ENCODE data around the gene METAP2.
A peak's percentile ranks its signal among the peaks of the same experiment; 100 is the strongest.
"Not testable (repeated sequence)": the region's sequence is repeated elsewhere in the genome, so short reads cannot be mapped to it uniquely, and the experiment has no call there.

METAP2 gene

GRCh38 chr12:95473884-95474659 is at the start of gene METAP2:
METAP2 (plus strand) TSS chr12:95474152; CDS start chr12:95474180, 28 bp downstream.
- peak; percentile 91 for DNase-seq

DNA sequence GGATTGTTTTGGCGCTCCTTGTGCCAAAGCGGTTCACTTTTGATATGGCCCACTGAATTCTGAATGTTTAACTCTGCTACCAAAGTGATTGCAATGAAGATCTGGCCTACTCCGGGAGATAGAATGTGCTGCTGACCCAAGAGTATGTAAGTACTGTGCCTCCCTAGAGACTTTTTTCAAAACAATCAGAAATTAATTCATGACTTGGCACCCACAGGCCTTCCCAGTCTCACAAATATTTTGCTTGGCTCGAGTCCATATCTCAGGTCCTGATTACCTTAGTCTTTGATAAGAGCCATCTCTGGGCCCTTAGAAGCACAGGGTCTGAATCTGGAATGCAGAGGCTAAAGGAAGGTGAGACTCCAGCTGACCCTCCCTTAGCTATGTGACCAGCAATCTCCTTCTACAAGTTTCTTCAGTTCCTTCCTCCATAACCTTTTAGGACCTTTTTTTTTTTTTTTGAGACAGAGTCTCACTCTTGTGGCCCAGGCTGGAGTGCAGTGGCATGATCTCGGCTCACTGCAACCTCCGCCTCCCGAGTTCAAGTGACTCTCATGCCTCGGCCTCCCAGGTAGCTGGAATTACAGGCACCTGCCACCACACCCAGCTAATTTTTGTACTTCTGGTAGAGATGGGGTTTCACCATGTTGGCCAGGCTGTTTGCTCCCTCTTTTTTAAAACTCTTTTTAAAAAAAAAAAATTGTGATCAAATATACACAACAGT is 49.5 kb upstream of the METAP2 start:
- no peak for DNase-seq

DNA sequence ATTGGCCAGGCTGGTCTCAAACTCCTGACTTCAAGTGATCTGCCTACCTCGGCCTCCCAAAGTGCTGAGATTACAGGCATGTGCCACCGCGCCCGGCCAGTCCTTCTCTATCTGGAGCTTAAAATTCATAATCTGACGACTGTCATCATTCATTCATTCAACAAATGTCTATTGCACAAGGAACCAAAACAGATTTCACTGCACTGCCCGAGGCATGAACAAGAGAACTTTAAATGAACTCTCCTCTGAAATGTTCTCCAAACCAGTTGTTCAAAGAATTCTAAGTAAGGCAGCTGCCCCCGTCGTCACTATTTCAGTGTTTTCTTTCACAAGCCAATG is 44.8 kb upstream of the METAP2 start:
- no peak for DNase-seq

- DNase-seq: no peak
These were observed 42.8 kb upstream of the METAP2 start for GRCh38 chr12:95431120-95431519.

- no peak for DNase-seq
These were observed 38.6 kb upstream of the METAP2 start for GRCh38 chr12:95435355-95435754.

GRCh38 chr12:95437565-95437964 is 36.4 kb upstream of the METAP2 start:
- DNase-seq: no peak

GRCh38 chr12:95439461-95440230 is 34.3 kb upstream of the METAP2 start:
- DNase-seq: no peak

- no peak for DNase-seq
These were observed 33.6 kb upstream of the METAP2 start for GRCh38 chr12:95440401-95440800.

- DNase-seq: no peak
These were observed 30.5 kb upstream of the METAP2 start for GRCh38 chr12:95443459-95443858.

DNA sequence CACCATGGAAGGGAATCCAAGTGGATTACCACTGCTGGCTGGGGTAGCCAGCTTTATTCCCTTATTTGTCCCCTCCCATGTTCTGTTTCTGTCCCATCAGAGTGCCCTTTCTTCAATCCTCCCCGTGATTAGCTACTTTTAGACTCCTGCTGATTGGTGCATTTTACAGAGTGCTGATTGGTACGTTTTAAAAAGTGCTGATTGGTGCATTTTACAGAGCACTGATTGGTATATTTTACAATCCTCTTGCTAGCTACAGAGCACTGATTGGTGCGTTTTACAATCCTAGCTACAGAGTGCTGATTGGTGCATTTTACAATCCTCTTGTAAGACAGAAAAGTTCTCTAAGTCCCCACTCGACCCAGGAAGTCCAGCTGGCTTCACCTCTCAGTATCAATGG is 28.9 kb upstream of the METAP2 start:
- DNase-seq: not testable (repeated sequence)

DNA sequence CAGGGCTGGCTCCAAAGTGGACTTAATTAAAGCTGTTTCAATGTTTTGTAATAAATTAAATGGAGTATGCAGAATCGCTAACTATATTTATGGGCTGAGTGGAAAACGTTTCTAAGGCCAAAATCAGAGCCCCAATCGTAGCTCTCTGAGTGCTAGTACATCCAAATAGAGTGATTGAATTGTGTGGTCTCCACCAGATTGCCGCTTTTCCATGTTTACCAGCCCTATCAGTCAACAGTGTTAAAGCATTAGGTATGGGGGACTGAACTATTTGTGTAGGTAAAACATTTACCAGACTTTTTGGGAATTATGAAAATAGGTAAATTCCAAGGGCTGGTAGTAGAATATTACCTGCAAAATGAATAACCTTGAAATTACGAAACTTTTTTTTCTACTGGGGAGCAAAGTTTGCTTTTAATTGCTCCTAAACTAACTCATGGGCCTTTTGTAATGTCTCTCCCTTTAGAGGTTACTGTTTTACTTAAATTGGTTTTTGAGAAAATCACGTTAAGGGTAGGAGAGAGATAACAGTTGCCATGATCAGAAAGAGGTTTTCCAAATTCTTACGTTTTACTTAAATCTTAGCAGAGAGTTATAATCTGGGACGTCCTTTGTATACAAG is 28.0 kb upstream of the METAP2 start:
- DNase-seq: no peak

- DNase-seq: no peak
These were observed 27.4 kb upstream of the METAP2 start for GRCh38 chr12:95446506-95446900.

DNA sequence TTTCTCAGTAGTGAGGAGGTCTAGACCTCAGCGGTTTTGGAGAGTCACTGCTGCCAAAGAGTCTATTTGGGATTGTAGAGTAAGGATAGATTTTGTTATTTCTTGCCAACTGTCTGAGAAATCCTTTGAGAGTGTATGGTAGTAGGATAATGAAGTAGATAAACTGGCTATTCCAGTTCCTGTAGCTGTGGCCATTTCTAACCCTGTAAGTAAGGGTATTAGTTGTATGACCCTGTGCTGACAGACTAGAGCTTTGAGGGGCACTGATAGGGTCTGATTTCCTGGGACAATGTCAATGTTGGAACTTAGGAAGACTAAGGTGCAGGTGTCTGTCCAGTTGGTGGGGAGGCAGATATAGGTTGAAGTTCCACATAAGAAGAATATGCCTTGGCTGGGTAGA is 24.3 kb upstream of the METAP2 start:
- not testable (repeated sequence) for DNase-seq

GRCh38 chr12:95452501-95452900 is 21.5 kb upstream of the METAP2 start:
- DNase-seq: not testable (repeated sequence)

- DNase-seq: not testable (repeated sequence)
These were observed 20.1 kb upstream of the METAP2 start for GRCh38 chr12:95453881-95454280.

GRCh38 chr12:95454780-95455215 is 19.2 kb upstream of the METAP2 start:
- not testable (repeated sequence) for DNase-seq

GRCh38 chr12:95457605-95458004 is 16.3 kb upstream of the METAP2 start:
- not testable (repeated sequence) for DNase-seq

DNA sequence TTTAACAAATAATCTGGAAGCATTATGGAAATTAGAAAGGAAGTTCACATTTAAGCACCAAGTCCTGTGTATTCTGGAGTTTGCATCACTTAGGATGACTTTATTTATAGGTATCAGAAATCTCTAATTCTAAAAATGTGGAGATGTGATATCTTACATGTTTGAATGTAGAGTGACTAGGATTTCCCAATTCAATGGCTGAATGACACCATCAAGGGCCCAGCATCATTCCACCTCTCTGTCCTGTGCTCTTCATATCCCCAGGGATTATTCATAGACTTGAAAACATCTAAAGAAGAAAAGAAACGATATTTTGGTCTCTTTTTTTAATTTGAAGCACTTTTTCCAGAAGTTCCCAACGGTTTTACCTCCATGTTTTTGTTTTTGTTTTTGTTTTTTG is 15.2 kb upstream of the METAP2 start:
- no peak for DNase-seq

DNA sequence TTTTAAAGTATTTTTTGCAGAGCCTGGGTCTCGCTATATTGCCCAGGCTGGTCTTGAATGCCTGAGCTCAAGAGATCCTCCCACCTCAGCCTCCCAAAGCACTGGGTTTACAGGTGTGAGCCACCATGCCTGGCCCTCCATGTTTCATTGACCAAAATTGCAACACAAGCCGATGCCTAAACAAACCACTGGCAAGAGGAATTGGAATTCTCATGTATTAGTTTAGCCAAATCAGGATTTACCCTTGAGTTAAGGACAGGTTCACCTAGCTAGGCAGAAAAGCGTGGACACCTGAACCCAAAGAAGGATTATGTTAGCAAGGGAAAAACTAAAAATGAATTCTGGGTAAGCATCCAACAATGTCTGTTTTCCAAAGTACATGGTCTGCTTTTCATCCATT is 14.6 kb upstream of the METAP2 start:
- no peak for DNase-seq

- no peak for DNase-seq
These were observed 13.8 kb upstream of the METAP2 start for GRCh38 chr12:95460105-95460504.

- DNase-seq: no peak
These were observed 13.1 kb upstream of the METAP2 start for GRCh38 chr12:95460896-95461295.

- no peak for DNase-seq
These were observed 11.9 kb upstream of the METAP2 start for GRCh38 chr12:95462081-95462480.

GRCh38 chr12:95462551-95462950 is 11.4 kb upstream of the METAP2 start:
- no peak for DNase-seq

Data from CD4-positive, alpha-beta T cell treated with Interleukin-6 for 4 hours (primary cell).